SK-N-MC (cell line): ENCODE results near the gene OR2G6.
"Not testable (repeated sequence)": the region's sequence is repeated elsewhere in the genome, so short reads cannot be mapped to it uniquely, and the experiment has no call there.

Experiments used
- EZH2 ChIP-seq: fragments of 200-600 bp; sonication (generic); IDR thresholded peaks from one replicate; pipeline ENCODE4 v1.6.1; 2017; ENCODE audit warnings: antibody characterized with exemption
- POLR2AphosphoS5 ChIP-seq: IDR thresholded peaks from 2 replicates; pipeline ENCODE4 v1.6.1; 2012; ENCODE audit warnings: mild to moderate bottlenecking, low read depth, low read length, borderline replicate concordance

DNA sequence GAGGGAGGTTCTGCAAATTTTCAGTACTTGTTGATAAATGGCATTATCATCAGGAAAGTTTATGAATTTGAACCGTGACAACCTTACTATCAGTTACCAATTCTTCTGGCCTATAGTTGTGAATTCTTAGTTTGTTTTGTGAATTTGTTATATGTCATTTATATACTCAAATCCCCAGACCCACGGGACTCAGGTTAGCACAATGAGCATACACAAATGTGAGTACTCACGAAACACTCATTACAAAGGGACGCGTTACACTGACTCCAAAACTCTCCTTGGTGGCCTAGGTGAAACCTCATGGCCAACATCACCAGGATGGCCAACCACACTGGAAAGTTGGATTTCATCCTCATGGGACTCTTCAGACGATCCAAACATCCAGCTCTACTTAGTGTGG, 19.6 kb upstream of the OR2G6 start, which contains the start of gene OR2T5:
- TF ChIP-seq POLR2AphosphoS5, EZH2: not testable (repeated sequence)
